ENCODE data around the gene NHSL1.

- TF ChIP-seq, protein P1, sequence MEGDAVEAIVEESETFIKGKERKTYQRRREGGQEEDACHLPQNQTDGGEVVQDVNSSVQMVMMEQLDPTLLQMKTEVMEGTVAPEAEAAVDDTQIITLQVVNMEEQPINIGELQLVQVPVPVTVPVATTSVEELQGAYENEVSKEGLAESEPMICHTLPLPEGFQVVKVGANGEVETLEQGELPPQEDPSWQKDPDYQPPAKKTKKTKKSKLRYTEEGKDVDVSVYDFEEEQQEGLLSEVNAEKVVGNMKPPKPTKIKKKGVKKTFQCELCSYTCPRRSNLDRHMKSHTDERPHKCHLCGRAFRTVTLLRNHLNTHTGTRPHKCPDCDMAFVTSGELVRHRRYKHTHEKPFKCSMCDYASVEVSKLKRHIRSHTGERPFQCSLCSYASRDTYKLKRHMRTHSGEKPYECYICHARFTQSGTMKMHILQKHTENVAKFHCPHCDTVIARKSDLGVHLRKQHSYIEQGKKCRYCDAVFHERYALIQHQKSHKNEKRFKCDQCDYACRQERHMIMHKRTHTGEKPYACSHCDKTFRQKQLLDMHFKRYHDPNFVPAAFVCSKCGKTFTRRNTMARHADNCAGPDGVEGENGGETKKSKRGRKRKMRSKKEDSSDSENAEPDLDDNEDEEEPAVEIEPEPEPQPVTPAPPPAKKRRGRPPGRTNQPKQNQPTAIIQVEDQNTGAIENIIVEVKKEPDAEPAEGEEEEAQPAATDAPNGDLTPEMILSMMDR (conservative IDR thresholded peaks at IDR 0.05; ENCODE audit: low read length) = no peak
- no peak for TF ChIP-seq EZH2phosphoT487 (IDR thresholded peaks at IDR 0.05; ENCODE audit: borderline replicate concordance, low read depth, low read length)
These were observed 56.6 kb downstream of the NHSL1 start for GRCh38 chr6:138442663-138443062.
